Measurements from ENCODE around the gene PMM2. TPM values are rescaled to one million over a fixed set of nuclear protein-coding genes. Genes with fewer than 3 reads are reported as not detected.

PMM2 gene
- total RNA-seq, 1 experiment from 2014 or later, result 53.3 TPM

GRCh38 chr16:8816967-8817655 is 19.5 kb downstream of the PMM2 start:
- no TSS peak for BruUV-seq (replicated peaks)
- POLR2A ChIA-PET, result no interaction called here
- no peak for ATAC-seq
- Histone ChIP-seq H3K79me2 (ENCODE audit: insufficient read depth, low read length) (peaks cover 65% of the 10 kb centered on the region), H3K4me3 (replicated peaks in 1 of 2; ENCODE audit: low read depth in 1 of 2, low read length in 2 of 2) (no peak overlapping the region), H3K27ac (ENCODE audit: low read depth, low read length) (no peak overlapping the region), H3K27me3 (ENCODE audit: insufficient read depth, low read length) (no peaks in the 10 kb centered on the region), H3K9me3 (ENCODE audit: control insufficient read depth in 1 of 2, insufficient read depth in 1 of 2, low read depth in 1 of 2, low read length in 2 of 2) (no peaks in the 10 kb centered on the region), H3K4me1 (ENCODE audit: control insufficient read depth in 1 of 2, insufficient read depth in 2 of 2, low read length in 2 of 2) (no peaks in the 10 kb centered on the region), H3K9ac (ENCODE audit: low read length) (no peak overlapping the region), H4K20me1 (ENCODE audit: insufficient read depth) (no peaks in the 10 kb centered on the region), H3K9me2 (ENCODE audit: insufficient read depth) (no peaks in the 10 kb centered on the region), H3K36me3 (ENCODE audit: control insufficient read depth in 1 of 2, insufficient read depth in 2 of 2, low read length in 2 of 2) (peaks cover 47 to 81% of the 10 kb centered on the region in 2 experiments), H2AFZ (ENCODE audit: low read depth, low read length, poor library complexity, severe bottlenecking) (no peak overlapping the region), H3K4me2 (ENCODE audit: low read length) (no peak overlapping the region)
- DNase-seq (ENCODE audit: low read depth, low spot score), result no peak
- CTCF ChIA-PET, result no interaction called here
- TF ChIP-seq TCF7L2 (IDR thresholded peaks at IDR 0.05; ENCODE audit: borderline replicate concordance, extremely low read depth, insufficient read depth, insufficient read length) (no peak), MAX (IDR thresholded peaks at IDR 0.05) (no peak), POLR2A (IDR thresholded peaks at IDR 0.05; ENCODE audit: borderline replicate concordance, extremely low read depth, insufficient read depth, insufficient read length) (no peak), POLR2AphosphoS5 (IDR thresholded peaks at IDR 0.05; ENCODE audit: low read depth, low read length) (no peak), EZH2phosphoT487 (IDR thresholded peaks at IDR 0.05; ENCODE audit: borderline replicate concordance) (no peak), ATF3 (IDR thresholded peaks at IDR 0.05) (no peak), JUND (IDR thresholded peaks at IDR 0.05) (no peak), CBX3 (IDR thresholded peaks at IDR 0.05; ENCODE audit: low read depth) (no peak), EZH2 (IDR thresholded peaks at IDR 0.05) (no peak), ZNF274 (IDR thresholded peaks at IDR 0.05; ENCODE audit: low read depth, low read length) (no peak), SIN3A (IDR thresholded peaks at IDR 0.05; ENCODE audit: low read depth) (no peak), CEBPB (IDR thresholded peaks at IDR 0.05; ENCODE audit: low read depth) (no peak), ELF1 (IDR thresholded peaks at IDR 0.05; ENCODE audit: borderline replicate concordance, low read depth) (no peak)
- RAD21 ChIA-PET (ENCODE audit: low non-redundant PET in 1 of 2, low total read pairs in 2 of 2, uncharacterized antibody in 2 of 2, unreplicated experiment in 2 of 2), result no interaction called here
- intact Hi-C loops (cut with micrococcal nuclease), result no loop called here

All from HCT116 (cell line).